MCF 10A (cell line): ENCODE measurements around the gene COL5A2. TPM values are rescaled to one million over a fixed set of nuclear protein-coding genes. Genes with fewer than 3 reads are reported as not detected.

Source experiments
- BruUV-seq: library from RNA; stranded (reverse); fragments of 400-500 nt; replicated peaks from 2 replicates; lab custom pipeline; 2021; lab: Mats Ljungman, UMichigan
- CTCF ChIA-PET: fragments of 300-600 bp; sonication (Branson Sonifier 250); formaldehyde crosslinking; extraction: SDS; loops from one replicate; lab custom pipeline; 2021; ENCODE audit warnings: antibody characterized with exemption, inconsistent platforms; lab: Yijun Ruan, JAX
- POLR2A ChIA-PET: fragments of 300-600, 350-650 bp; sonication (Branson Sonifier 250); formaldehyde crosslinking; extraction: SDS; loops from one replicate; lab custom pipeline; 2020; ENCODE audit warnings: antibody characterized with exemption, inconsistent platforms; lab: Yijun Ruan, JAX
- DNase-seq: peaks from one replicate; pipeline ENCODE4 v3.0.0-alpha.2; 2018; ENCODE audit not compliant: unreplicated experiment
- H3K27ac Mint-ChIP-seq: one replicate; pipeline ENCODE4 v1.8.0; 2022; ENCODE audit warnings: mild to moderate bottlenecking, low read depth, mixed read lengths; ENCODE audit not compliant: unreplicated experiment
- H3K27me3 Mint-ChIP-seq: one replicate; pipeline ENCODE4 v1.8.0; 2022; ENCODE audit warnings: mixed read lengths; ENCODE audit not compliant: insufficient read depth, unreplicated experiment
- H3K36me3 Mint-ChIP-seq: one replicate; pipeline ENCODE4 v1.8.0; 2022; ENCODE audit warnings: mild to moderate bottlenecking, moderate library complexity, mixed read lengths; ENCODE audit not compliant: insufficient read depth, unreplicated experiment
- H3K4me1 Mint-ChIP-seq: one replicate; pipeline ENCODE4 v1.8.0; 2022; ENCODE audit warnings: mixed read lengths; ENCODE audit not compliant: insufficient read depth, unreplicated experiment
- H3K4me3 Mint-ChIP-seq: one replicate; pipeline ENCODE4 v1.8.0; 2022; ENCODE audit warnings: mild to moderate bottlenecking, moderate library complexity, mixed read lengths; ENCODE audit not compliant: unreplicated experiment
- H3K9me3 Mint-ChIP-seq: one replicate; pipeline ENCODE4 v1.8.0; 2022; ENCODE audit warnings: mixed read lengths; ENCODE audit not compliant: unreplicated experiment
- CTCF ChIP-seq: fragments of 200-600 bp; IDR thresholded peaks from one replicate; pipeline ENCODE4 v1.8.0; 2022; ENCODE audit warnings: antibody characterized with exemption, mild to moderate bottlenecking; ENCODE audit not compliant: unreplicated experiment
- intact Hi-C: fragments of 100-400 bp; cut with micrococcal nuclease; formaldehyde crosslinking; loops from 2 replicates; pipeline ENCODE4 v1.14.1; 2022
- total RNA-seq: library from RNA; stranded (reverse); gene quantifications from 2 replicates; pipeline ENCODE4 v1.2.3, GENCODE V29; 2022

COL5A2 gene
- total RNA-seq, 1 experiment from 2014 or later, result 7.4 TPM

GRCh38 chr2:189013031-189013430, 166.5 kb downstream of the COL5A2 start:
- no peaks in the 10 kb centered on the region for H3K9me3 Mint-ChIP-seq
- no peak for TF ChIP-seq CTCF
- no peak overlapping the region for H3K27ac Mint-ChIP-seq
- H3K27me3 Mint-ChIP-seq, result no peaks in the 10 kb centered on the region
- no peaks in the 10 kb centered on the region for H3K4me1 Mint-ChIP-seq
- no peaks in the 10 kb centered on the region for H3K36me3 Mint-ChIP-seq
- no TSS peak for BruUV-seq
- no peak for DNase-seq
- intact Hi-C loops, result no loop called here
- CTCF ChIA-PET, result no interaction called here
- POLR2A ChIA-PET, result no interaction called here
- no peak overlapping the region for H3K4me3 Mint-ChIP-seq

- DNase-seq, result no peak
- Mint-ChIP-seq H3K36me3 (no peaks in the 10 kb centered on the region), H3K4me1 (no peaks in the 10 kb centered on the region), H3K27ac (no peak overlapping the region), H3K9me3 (no peaks in the 10 kb centered on the region), H3K4me3 (no peak overlapping the region), H3K27me3 (no peaks in the 10 kb centered on the region)
- POLR2A ChIA-PET, result no interaction called here
- CTCF ChIA-PET, result no interaction called here
- BruUV-seq, result no TSS peak
- TF ChIP-seq CTCF, result no peak
- intact Hi-C loops, result no loop called here
These were observed 167.2 kb downstream of the COL5A2 start for GRCh38 chr2:189012351-189012750.

GRCh38 chr2:189010536-189010935, 169.0 kb downstream of the COL5A2 start:
- TF ChIP-seq CTCF, result no peak
- POLR2A ChIA-PET, result no interaction called here

GRCh38 chr2:189008555-189009262, 170.9 kb downstream of the COL5A2 start:
- CTCF ChIA-PET, result no interaction called here
- BruUV-seq, result no TSS peak
- H3K9me3 Mint-ChIP-seq, result no peaks in the 10 kb centered on the region
- TF ChIP-seq CTCF, result no peak
- H3K4me1 Mint-ChIP-seq, result no peaks in the 10 kb centered on the region
- intact Hi-C loops, result no loop called here
- H3K27me3 Mint-ChIP-seq, result no peaks in the 10 kb centered on the region
- no peak for DNase-seq
- no peak overlapping the region for H3K4me3 Mint-ChIP-seq
- no peak overlapping the region for H3K27ac Mint-ChIP-seq
- POLR2A ChIA-PET, result no interaction called here
- no peaks in the 10 kb centered on the region for H3K36me3 Mint-ChIP-seq

More at GRCh38 chr2:189010536-189010935, 169.0 kb downstream of the COL5A2 start:
- DNase-seq, result no peak
- Mint-ChIP-seq H3K27me3 (no peaks in the 10 kb centered on the region), H3K27ac (no peak overlapping the region), H3K9me3 (no peaks in the 10 kb centered on the region), H3K36me3 (no peaks in the 10 kb centered on the region), H3K4me1 (no peaks in the 10 kb centered on the region), H3K4me3 (no peak overlapping the region)
- CTCF ChIA-PET, result no interaction called here
- intact Hi-C loops, result no loop called here
- no TSS peak for BruUV-seq
